HG03558 (cell line): ENCODE results near the gene SAP30L.

Experiments used
- ATAC-seq: cut with Tn5 transposase; IDR thresholded peaks from one replicate; pipeline ENCODE4 v1.9.1; 2021; ENCODE audit warnings: moderate number of reproducible peaks; ENCODE audit not compliant: unreplicated experiment; ENCODE audit errors: extremely low read depth

SAP30L gene

DNA sequence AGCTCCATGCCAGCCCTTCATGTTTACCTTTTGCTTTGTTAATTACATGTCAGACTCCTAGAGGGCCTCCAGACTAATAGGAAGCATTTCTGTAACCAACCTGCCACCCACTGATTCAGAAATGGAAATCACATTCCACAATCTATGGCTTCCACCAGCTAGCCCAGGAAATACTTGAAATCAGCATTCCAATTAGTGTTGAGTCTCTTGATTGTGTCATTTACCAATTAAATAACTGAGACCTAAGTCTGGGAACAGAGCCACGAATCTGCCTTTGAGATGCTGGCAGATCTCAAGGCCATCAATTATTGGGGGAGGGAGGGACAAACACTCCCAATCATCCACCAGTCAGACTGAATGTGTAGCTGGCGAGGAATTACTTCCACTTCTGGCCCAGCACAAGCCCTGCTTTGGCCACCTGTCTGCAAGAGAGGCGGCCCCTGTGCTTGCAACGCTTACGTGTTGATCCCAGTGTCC, 27.4 kb upstream of the SAP30L start:
- no peak for ATAC-seq

DNA sequence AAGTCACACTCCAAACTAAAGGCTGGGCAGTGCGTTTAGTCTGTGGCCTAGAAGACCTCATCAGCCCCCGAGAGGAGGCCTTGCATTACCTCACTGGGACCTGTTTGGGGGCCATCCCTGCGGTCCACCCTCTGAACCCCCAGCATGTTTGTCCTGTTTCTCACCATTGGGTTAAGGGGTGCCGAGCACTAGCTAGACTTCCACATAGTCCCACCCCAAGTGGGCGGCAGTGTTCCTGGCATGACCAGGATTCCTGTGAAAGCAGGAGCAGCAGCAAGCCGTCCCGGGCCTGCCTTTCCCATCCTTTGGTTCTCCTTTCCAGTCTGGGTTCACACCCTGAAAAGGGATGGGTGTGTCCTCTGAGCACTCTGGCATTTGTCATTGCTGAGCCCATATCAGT, 26.6 kb upstream of the SAP30L start:
- no peak for ATAC-seq

DNA sequence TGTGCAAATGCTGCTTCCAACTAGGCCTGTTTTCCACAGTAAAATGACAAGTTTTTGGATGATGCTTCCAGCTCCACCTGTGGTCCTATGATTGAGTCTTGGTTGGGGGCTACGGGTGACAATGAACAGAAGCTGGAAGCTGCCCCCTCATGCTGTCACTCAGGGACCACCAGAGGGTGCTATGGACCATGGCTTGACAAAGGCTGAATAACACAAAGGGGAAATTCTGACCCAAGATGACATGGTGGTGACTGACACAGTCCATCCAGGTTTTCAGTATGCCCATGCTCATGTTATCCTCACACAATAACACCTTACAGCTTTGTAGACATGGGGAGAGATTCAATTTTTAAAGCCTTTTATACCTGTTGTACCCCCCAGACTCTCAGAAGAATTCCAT, 23.9 kb upstream of the SAP30L start:
- ATAC-seq: no peak

DNA sequence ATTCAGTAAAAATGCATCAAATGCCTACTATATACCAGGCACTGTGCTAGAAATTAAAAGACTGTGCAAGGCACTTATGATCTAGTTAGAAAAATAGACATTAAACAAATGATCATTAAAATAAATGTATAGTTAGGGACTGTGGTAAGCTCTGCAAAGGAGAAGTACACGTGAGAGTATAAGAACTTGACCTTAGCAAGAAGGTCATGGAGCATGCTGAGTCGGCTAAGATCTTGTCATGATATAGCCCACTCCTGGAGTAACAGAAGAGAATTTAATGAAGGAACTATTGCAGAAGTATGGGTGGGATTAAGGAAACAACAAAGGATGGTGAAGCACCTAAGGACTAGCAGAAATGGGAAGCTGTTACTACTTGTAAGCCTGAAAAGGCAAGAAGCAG, 23.5 kb upstream of the SAP30L start:
- no peak for ATAC-seq

DNA sequence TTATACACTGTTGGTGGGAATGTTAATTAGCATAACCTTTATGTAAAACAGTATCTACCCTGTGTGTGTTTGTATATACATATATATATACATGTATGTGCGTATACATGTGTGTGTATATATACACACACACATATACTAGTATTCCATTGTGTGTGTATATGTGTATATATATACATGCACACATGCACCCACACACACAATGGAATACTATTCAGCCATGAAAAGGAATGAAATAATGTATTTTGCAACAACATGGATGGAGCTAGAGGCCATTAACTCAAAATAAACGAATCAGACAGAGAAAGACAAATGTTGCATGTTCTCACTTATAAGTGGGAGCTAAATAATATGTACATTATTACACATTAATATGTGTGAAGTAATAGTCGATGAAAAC, 17.6 kb upstream of the SAP30L start:
- no peak for ATAC-seq

DNA sequence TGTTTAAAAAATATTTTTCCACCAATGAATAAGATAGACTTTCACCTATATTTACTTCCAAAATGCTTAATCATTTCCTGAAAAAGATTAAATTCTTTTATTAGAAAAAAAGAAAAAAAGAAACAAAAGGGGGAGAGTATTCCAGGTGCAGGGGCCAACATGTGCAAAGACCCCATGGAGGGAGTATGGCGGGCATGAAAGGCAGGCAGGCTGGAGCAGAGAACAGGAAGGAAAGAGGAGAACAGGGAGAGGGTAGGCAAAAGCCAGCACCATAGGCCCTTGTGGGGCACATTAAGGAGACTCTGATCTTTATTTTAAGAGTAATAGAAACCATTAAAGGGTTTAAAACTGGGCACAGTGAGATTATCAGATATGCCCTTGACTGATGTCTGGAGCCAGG, 16.5 kb upstream of the SAP30L start:
- no peak for ATAC-seq

DNA sequence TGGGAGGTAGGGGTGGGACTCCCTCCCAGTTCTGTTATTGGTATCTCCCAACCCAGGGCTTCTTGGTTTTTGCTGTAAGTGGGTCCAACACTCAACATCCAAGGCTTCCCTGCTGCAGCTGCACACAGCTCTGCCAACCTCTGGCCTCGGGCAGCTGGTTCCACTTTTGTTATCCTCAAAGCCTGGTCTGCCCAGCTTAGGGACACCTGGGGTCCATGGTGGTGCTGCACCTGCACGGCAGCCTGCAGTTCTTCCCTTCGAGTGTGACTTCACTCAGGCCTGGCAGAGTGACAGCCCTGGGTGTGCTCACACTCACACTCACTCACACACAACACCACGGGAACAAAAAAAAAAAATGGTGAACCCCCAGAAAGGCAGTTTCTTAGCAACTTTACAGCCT, 15.3 kb upstream of the SAP30L start:
- no peak for ATAC-seq

DNA sequence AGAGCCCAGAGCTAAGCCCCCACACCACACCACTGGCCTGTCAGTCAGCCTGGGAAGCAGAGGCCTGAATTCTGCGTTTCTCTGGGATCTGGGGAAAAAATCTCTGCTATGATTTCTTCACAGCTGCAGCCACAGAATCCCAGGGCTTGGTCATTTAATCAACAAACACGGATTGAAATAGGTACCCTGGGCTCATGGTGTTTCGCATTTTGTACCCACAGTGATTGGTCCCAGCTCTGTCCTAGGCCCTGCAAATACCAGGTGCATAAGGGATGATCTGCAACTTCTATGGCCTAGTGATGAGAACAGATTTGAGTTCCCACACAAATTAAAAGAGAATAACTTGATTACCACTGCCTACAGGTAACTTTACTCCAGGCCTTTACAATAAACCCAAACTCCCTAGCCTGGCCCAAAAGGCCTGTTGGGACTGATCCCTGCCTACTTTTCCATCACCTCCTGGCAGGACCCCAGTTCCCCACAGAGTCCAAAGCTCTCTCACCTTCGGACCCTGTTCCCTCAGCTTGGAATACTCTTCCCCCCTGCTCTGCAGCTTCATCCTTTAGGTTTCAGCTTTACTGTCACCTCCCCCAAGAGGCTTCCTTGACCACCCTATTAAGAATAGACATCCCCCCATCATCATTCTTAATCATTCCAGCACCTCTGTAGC, 14.7 kb upstream of the SAP30L start:
- no peak for ATAC-seq

DNA sequence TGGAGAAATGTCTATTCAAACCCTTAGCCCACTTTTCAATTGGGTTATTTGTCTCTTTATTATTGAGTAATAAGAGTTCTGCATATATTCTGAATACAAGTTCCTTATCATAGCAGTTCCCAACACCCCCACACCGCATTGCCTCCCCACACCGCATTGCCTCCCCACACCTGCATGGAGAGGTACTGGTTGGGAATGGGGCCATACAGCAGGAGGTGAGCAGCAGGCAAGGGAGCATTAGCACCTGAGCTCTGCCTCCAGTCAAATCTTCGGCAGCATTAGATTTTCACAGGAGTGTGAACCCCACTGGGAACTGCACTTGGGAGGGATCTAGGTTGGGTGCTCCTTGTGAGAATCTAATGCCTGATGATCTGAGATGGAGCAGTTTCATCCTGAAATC, 10.6 kb upstream of the SAP30L start:
- ATAC-seq: no peak

DNA sequence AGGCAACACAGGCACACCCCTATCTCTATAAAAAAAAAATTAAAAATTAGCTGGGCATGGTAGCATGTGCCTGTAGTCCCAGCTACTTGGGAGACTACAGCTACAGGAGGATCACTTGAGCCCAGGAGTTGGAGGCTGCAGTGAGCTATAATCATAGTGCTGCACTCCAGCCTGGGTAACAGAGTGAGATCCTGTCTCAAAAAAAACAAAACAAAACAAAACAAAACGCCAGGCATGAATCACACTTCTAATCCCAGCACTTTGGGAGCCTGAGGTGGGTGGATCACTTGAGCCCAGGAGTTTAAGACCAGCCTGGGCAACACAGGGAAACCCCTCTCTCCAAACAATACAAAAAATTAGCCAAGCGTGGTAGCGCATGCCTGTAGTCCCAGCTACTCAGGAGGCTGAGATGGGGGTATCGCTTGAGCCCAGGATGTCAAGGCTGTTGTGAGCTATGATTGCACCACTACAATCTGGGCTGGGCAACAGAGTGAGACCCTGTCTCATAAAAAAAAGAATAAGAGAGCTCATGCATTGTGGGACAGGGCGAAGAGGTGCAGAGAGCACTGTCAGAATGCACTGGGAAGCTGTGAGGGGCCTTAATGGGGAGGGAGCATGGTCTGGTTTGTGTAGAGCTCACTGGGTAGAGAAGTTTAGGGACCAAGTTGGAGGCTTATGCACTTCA, 8.4 kb upstream of the SAP30L start:
- ATAC-seq: no peak

DNA sequence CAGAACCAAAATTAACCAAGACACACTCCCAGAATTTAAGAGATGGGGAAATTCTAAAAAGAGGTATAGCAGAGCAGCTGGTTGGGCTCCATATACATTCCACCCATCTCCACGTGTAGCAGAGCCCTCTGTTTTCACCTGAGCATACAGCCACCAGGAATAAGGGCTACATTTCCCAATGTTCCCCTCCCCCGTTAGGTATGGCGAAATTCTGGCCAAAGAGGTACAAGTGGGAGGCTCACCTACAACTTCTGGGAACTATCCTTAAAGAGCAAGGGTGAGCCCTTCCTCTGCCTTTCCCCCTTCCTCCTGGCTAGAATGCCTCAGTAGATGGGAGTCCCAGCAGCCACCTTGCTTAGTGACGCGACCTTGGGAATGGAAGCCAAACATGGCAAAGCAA, 5.3 kb upstream of the SAP30L start:
- no peak for ATAC-seq

DNA sequence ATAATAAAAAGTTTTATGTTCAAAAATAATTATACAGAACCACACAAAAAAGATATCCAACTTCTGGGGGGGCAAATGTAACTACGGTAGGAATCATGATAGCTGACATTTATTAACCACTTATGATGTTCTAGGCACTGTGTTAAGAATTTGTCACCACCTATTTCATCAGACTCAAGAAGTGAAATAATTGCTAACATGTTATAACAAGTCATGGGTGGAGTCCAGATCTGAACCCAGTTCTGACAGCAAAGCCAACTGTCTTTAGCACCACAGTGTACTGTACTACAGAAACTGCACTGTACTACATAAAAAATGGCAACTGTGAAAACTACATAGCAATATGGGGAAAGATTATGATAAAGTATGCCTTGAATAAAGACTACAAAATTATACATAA, 3.0 kb upstream of the SAP30L start:
- no peak for ATAC-seq

DNA sequence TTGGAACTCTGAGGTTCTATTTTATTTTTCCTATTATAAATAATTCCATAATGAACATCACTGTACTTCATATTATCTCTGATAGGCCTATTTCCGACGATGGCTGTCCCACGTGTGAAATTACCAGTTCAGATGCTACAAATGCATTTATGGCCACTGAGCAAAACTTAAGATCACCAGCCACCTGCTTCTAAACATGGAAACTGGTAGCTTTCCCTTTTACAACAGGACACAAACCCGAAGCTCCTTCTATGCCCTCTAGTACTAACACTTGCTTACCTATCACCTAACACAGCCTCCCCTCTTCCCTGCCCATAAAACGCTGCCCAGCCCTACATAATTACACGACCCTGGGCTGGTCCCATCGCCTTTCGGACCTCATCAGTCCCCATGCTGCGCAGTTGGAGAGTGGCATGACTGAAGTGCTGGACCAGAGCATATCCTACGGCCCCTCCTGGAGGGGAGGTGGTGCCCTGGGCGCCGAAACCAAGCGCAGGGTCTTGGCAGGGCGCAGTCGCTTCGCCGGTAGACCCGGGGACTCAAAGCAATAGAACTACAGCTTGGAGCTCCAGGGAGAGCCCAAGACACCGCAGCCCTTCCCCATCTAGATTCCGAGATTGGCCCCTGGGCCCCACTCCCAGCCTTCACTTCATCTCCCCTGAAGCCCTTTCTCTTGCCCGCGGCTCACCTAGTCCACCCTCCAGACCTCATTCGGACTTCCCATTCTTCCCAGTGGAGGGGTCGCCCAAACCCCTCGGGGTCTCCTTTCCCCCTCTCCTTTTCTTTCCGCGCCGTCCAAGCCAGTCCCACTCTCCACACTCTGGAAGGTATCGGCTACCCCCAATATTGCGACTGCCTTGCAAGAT, 1.0 kb upstream of the SAP30L start:
- no peak for ATAC-seq

DNA sequence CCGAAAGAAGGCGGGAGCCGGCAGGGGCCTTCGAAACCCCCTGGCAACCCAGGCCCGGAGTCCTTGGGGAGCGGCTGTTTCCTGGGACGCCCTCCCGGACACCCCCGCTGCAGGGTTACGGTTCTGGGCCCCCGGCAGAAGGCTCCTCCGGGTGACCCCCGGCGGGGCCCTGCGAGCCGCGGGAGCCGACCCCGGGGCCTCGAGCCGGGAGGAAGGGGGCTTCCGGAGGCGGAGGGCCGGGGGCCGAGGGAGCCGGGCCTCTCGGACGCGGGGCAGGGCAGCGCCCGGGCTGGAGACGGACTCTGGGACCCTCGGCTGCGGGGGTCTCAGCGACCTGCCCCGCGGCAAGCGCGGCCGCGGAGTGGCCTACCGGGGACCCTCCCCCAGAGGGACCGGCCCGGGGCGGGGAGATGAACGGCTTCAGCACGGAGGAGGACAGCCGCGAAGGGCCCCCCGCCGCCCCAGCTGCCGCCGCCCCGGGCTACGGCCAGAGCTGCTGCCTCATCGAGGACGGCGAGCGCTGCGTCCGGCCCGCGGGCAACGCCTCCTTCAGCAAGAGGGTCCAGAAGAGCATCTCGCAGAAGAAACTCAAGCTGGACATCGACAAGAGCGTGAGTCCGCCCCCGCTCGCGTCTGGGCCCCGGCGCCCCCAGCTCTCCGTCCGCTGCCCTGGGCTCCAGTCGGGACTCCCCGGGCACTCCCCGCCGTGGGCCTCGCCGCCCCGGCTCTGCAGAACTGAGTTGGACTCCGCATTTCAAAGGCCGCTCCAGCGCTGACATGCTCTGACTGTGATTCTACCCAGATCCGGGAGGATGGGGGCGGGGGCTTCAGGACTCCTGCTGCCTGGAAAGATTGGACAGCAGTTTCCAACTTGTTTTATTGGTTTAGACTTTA, 645 bp downstream of the SAP30L start:
- peak; percentile 12 for ATAC-seq

DNA sequence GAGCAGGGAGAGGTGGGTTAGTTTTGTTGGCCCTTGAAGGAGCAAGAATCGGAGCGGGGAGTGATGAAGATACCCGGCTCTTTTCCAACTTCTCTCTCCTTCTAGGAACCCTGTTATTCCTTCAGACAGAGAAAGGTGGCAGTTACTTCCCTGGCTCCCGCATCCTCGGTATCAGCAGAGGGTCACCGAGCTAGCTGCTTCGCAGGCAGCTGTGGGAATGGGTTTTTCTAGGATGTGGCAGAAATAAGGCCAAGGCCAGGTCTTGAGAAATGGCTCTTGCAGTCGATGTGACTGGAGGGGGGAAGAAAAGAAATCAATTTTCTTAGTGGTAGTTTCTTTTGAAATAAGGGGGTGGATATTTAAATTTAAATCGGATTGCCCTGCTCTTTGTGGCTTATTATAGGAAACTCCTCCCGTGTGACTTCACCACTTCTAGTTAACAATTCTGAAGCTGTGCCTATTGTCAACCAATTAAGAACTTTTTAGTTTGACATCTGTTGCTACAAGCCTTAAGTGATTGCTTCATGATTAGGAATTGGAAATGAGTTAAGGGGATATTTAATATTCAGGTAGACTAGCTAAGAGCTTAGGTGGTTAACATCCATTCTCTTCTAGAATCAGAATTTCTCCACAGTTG, 1.4 kb downstream of the SAP30L start:
- no peak for ATAC-seq

DNA sequence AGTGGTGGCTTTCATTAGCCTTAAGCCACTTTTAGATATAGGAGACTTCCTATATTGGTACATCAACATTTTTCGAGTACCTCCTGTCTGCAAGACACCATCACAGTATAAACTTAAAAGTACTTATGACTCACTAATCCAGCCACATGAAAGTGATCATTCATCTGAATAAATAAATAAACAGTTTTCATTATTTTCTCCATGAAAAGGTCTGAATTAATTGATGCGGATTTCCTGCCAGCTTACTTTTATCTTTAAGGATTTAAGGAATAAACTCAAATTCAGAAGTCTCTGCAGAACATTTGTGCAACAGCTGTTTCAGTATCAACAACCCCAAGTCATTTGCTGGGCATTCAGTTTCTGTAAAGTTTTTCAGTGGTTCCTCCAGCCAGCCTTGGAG, 4.0 kb downstream of the SAP30L start:
- ATAC-seq: no peak

DNA sequence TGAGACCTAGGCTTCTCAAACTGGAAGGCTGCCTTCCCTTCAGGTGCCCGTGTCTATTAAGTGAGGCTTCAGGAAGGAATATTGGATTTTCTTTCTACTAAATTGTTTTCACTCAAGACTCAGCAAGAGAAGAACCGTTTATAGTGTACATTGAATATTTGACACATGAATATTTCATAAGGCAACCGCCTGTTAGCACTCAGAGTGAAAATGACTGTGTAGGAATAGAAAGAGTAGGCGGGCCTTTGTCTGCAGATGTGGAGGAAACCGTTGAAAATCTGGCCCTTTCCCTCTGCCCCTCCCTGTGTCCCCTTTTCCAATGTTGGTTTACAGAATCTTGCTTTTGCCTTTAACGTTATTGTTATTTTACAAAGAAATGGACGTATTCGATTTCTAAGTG, 6.2 kb downstream of the SAP30L start:
- ATAC-seq: no peak

DNA sequence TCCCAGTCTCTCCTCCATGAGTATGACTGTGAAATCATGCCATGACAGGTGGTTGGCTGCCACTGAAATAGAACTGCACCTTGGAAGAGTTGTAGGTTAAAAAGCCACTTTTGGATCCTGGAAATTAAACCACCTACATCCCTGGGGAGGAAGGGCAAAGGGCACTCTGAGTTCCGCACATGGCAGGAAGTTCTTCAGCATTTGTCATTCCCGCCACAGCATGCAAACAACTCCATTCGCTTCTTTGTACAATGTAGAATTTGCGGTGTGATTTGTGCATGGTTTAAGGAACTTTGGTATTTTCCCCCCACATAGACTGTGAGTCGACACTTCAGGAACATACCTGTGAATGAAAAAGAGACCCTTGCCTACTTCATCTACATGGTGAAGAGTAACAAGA, 9.8 kb downstream of the SAP30L start:
- no peak for ATAC-seq

DNA sequence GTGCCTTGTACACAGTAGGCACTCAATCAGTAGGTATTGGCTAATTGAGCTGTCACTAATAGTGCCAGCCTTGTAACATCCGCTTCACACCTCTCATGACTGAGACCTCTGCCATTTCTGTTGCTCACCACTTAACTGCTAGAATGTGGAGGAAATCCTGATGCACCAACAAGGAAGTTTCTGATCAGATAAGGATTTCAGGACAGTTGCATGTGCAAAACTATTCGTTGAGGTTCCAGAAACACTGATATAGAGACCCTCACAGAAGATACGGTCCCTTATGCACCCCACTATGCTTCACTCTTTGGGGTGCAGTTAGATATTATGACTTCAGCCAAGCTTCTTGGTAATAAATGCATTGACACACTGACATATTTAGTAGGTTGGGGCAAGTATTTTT, 10.7 kb downstream of the SAP30L start:
- no peak for ATAC-seq

DNA sequence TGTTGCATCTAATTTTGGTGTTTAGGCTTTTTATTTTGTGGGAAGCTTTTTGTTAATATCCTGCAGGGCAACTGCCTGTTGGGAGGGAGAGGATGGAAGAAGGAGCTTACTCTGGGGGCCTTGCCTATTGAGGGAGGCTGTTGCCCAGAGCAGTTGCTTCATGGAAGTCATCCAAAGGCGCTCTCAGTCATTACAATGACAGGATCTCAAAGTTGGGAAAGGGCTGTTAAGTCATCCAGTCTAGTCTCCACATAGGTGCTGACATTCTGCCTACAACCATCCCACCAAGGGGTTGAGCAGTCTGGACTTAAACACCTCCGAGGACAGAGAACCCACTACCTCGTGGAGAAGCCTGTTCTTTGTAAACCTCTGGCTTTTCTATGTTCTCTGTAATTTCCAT, 13.2 kb downstream of the SAP30L start:
- ATAC-seq: no peak
